Camera-type eye (tissue), 1 donor: ENCODE measurements around the gene GOLGA8H. TPM values are rescaled to one million over a fixed set of nuclear protein-coding genes. Genes with fewer than 3 reads are reported as not detected.

Source experiments
- total RNA-seq: library from RNA; depleted of rRNA; stranded (reverse); fragments of >200 nt; gene quantifications from one replicate; pipeline ENCODE4 v1.2.3, GENCODE V29; 2014

GOLGA8H gene, protein sequence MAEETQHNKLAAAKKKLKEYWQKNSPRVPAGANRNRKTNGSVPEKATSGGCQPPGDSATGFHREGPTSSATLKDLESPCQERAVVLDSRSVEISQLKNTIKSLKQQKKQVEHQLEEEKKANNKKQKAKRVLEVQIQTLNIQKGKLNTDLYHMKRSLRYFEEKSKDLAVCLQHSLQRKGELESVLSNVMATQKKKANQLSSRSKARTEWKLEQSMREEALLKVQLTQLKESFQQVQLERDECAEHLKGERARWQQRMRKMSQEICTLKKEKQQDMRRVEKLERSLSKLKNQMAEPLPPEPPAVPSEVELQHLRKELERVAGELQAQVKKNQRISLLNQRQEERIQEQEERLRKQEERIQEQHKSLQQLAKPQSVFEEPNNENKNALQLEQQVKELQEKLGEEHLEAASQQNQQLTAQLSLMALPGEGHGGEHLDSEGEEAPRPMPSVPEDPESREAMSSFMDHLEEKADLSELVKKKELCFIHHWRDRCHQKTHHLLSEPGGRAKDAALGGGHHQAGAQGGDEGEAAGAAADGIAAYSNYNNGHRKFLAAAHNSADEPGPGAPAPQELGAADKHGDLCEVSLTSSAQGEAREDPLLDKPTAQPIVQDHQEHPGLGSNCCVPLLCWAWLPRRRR
- 1.8 TPM for total RNA-seq

DNA sequence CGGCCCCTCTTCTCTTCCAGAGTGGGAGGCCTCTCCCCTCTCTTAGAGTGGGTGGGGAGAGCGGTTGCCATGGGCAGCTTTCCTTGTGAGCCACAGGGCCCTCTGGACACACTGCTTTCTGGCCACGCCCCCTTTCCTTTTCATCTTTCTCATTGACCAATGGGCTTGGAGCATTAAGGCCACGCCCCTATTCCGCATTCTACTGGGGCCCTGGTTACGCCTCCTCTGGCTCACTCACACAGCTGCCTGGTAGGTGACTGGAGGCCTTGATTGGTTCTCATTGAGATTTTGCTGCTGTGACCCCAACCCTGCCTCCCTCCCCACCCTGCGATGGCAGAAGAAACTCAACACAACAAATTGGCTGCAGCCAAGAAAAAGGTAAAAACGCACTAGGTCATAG lies at the start of gene GOLGA8H:
Gene GOLGA8H (plus strand): TSS at position 233 of the 400 bp plus-strand sequence. CDS start 98 bp downstream, at position 331.

DNA sequence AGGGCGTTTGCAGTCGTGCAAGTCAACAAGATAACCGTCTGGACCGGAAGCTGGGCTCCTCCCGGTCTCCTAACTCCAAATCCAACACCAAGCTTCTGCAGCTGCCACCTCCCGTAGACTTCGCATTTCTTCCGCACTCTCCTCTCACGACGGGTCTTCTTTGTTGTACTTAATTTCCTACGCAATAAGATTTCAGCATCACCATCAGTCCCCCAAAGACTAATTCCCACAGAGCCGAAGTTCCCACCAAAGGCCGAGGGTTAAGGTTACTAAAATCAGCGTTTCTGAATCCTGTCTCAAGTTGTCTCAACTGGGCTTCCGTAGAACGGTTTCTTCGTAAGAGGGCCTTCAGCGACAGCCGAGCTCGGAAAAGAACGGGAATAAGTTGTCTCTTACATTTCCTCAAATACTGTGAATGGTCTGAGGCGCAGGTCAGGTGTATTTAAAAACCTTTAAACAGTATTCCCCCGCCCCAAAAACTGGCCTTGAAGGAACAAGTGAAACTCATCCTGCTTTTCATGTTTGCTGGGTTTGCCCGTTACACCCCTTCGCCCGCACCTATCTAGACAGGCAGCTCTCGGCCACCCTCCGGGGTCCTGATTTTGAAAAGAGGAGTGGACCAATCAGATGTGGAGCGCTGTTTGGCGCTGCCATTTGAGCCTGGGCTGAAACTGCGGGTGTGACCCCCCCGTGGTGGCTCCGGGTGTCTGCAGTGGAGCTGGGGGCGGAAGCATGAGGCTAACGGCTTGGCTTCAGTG lies 21.8 kb downstream of the GOLGA8H start, which contains the start of gene ARHGAP11B:
Gene ARHGAP11B (plus strand): TSS at position 693 of the 758 bp plus-strand sequence.

Other genes with a start within 250 kb of the GOLGA8H start
- 9.5 TPM for gene CHRFAM7A, start 210.5 kb upstream of the GOLGA8H start, total RNA-seq
- gene GOLGA8R, start 189.8 kb upstream of the GOLGA8H start, total RNA-seq: 10.7 TPM
- 5.9 TPM for gene GOLGA8Q, start 52.0 kb upstream of the GOLGA8H start, total RNA-seq